Natural killer cell (primary cell): Measurements from ENCODE around the gene AP1G2. TPM values are rescaled to one million over a fixed set of nuclear protein-coding genes. Genes with fewer than 3 reads are reported as not detected.
"Not testable (repeated sequence)": the region's sequence is repeated elsewhere in the genome, so short reads cannot be mapped to it uniquely, and the experiment has no call there.

ENCODE experiments used
- ATAC-seq, 3 donors: fragments of 150-1000 bp in 2 of 3; fragments of 200-7000 bp in 1 of 3; cut with Tn5 transposase; 1 replicate in 1 of 3; 2 replicates in 2 of 3; pipeline ENCODE4 v1.10.0; 2021; ENCODE audit warnings: mild to moderate bottlenecking in 2 of 3, moderate library complexity in 2 of 3
- DNase-seq, 2 donors: peaks; one replicate each; pipeline versions ENCODE4 v3.0.0 to v3.0.0-alpha.2; 2013 to 2021; ENCODE audit warnings: mixed read lengths in 1 of 2
- H3K27ac ChIP-seq: one replicate; pipeline ENCODE4 v1.5.1; 2013; ENCODE audit warnings: mild to moderate bottlenecking, low read length
- H3K27me3 ChIP-seq: one replicate; pipeline ENCODE4 v1.6.1; 2013; ENCODE audit warnings: low read length; ENCODE audit not compliant: control insufficient read depth, insufficient read depth
- H3K36me3 ChIP-seq: one replicate; pipeline ENCODE4 v1.6.1; 2013; ENCODE audit warnings: low read length; ENCODE audit not compliant: control insufficient read depth, insufficient read depth
- H3K4me1 ChIP-seq: one replicate; pipeline ENCODE4 v1.6.1; 2013; ENCODE audit warnings: low read length; ENCODE audit not compliant: control insufficient read depth, insufficient read depth
- H3K4me3 ChIP-seq: one replicate; pipeline ENCODE4 v1.5.1; 2013; ENCODE audit warnings: low read length
- H3K9me3 ChIP-seq: one replicate; pipeline ENCODE4 v1.6.1; 2013; ENCODE audit warnings: low read length; ENCODE audit not compliant: control insufficient read depth, insufficient read depth
- H3K27ac Mint-ChIP-seq, 2 donors: one replicate each; pipeline ENCODE4 v1.8.0; 2022; ENCODE audit warnings: mild to moderate bottlenecking in 2 of 2, mixed read lengths in 2 of 2, moderate library complexity in 1 of 2
- H3K27me3 Mint-ChIP-seq, 2 donors: one replicate each; pipeline ENCODE4 v1.8.0; 2022; ENCODE audit warnings: low read depth in 2 of 2, mixed read lengths in 2 of 2
- H3K36me3 Mint-ChIP-seq: one replicate; pipeline ENCODE4 v1.8.0; 2022; ENCODE audit warnings: mixed read lengths
- H3K4me1 Mint-ChIP-seq, 2 donors: one replicate each; pipeline ENCODE4 v1.8.0; 2022; ENCODE audit warnings: mixed read lengths in 2 of 2
- H3K4me3 Mint-ChIP-seq: one replicate; pipeline ENCODE4 v1.8.0; 2022; ENCODE audit warnings: mild to moderate bottlenecking, moderate library complexity, mixed read lengths
- H3K9me3 Mint-ChIP-seq, 2 donors: one replicate each; pipeline ENCODE4 v1.8.0; 2022; ENCODE audit warnings: mixed read lengths in 2 of 2
- CTCF ChIP-seq: fragments of 200-600 bp; IDR thresholded peaks from one replicate; pipeline ENCODE4 v1.8.0; 2022; ENCODE audit warnings: antibody characterized with exemption
- WGBS: methylation state at CpG from one replicate; pipeline ENCODE4 v1.1.7; 2013; ENCODE audit warnings: missing lambda C conversion rate; ENCODE audit not compliant: insufficient coverage; 5-methylcytosine and 5-hydroxymethylcytosine counted together
- intact Hi-C: fragments of 100-400 bp; cut with micrococcal nuclease; formaldehyde crosslinking; loops from one replicate; pipeline ENCODE4 v1.14.2; 2022
- total RNA-seq, 4 donors: library from RNA; stranded (reverse); fragments of 120-200 nt in 1 of 4; gene quantifications; one replicate each; pipeline versions ENCODE4 v1.2.3 to v1.2.4, GENCODE V29; 2013 to 2022

AP1G2 gene
- total RNA-seq, 3 donors from 2014 or later (not counting 1 experiment from before 2014, with no cell fraction given) = 219 to 296 (median 259) TPM

GRCh38 chr14:23590198-23590597 lies 22.6 kb upstream of the AP1G2 start:
- no peak overlapping the region for H3K4me3 Mint-ChIP-seq
- H3K9me3 Mint-ChIP-seq = no peaks in the 10 kb centered on the region
- no peak for ATAC-seq
- TF ChIP-seq CTCF = no peak
- no peaks in the 10 kb centered on the region for H3K36me3 Mint-ChIP-seq
- Histone ChIP-seq H3K9me3 (no peaks in the 10 kb centered on the region), H3K27ac (no peak overlapping the region), H3K36me3 (no peaks in the 10 kb centered on the region), H3K4me1 (peaks cover 8% of the 10 kb centered on the region), H3K4me3 (no peak overlapping the region), H3K27me3 (no peaks in the 10 kb centered on the region)
- no peak overlapping the region for H3K27ac Mint-ChIP-seq
- DNase-seq = no peak
- intact Hi-C loops = no loop called here
- H3K27me3 Mint-ChIP-seq = peaks cover 11 to 25% of the 10 kb centered on the region in 2 donors
- peaks cover 10% of the 10 kb centered on the region in 2 donors for H3K4me1 Mint-ChIP-seq
- WGBS = 87% methylated on average over 3 of the region's 4 CpGs

- Mint-ChIP-seq H3K27ac (no peak overlapping the region), H3K4me3 (no peak overlapping the region), H3K9me3 (no peaks in the 10 kb centered on the region), H3K36me3 (no peaks in the 10 kb centered on the region), H3K27me3 (peaks cover 8 to 25% of the 10 kb centered on the region in 2 donors), H3K4me1 (peaks cover 10% of the 10 kb centered on the region in 2 donors)
- Histone ChIP-seq H3K4me1 (peaks cover 8% of the 10 kb centered on the region), H3K4me3 (no peak overlapping the region), H3K9me3 (no peaks in the 10 kb centered on the region), H3K36me3 (no peaks in the 10 kb centered on the region), H3K27me3 (no peaks in the 10 kb centered on the region), H3K27ac (no peak overlapping the region)
- ATAC-seq (no peak), DNase-seq (no peak)
- WGBS = 53% methylated on average over 2 of the region's 2 CpGs
- no peak for TF ChIP-seq CTCF
- intact Hi-C loops = loop anchor here (1.0 kb wide), 2 partner anchors 341 to 365 kb away; no protein-coding TSS in a partner anchor
Observed at GRCh38 chr14:23589606-23590005, 22.0 kb upstream of the AP1G2 start.

GRCh38 chr14:23588884-23589598 lies 21.4 kb upstream of the AP1G2 start:
- no peak overlapping the region for H3K27ac Mint-ChIP-seq
- Histone ChIP-seq H3K4me3 (no peak overlapping the region), H3K27ac (no peak overlapping the region), H3K4me1 (peaks cover 8% of the 10 kb centered on the region), H3K36me3 (no peaks in the 10 kb centered on the region), H3K9me3 (no peaks in the 10 kb centered on the region), H3K27me3 (no peaks in the 10 kb centered on the region)
- no peak overlapping the region for H3K4me3 Mint-ChIP-seq
- intact Hi-C loops = loop anchor here (1.0 kb wide), 2 partner anchors 341 to 365 kb away; no protein-coding TSS in a partner anchor
- ATAC-seq (peak; percentile 97 to 100 (median 99)), DNase-seq (peak; percentile 70 to 91)
- WGBS = 19% methylated on average over 5 of the region's 5 CpGs
- H3K4me1 Mint-ChIP-seq = peaks cover 10% of the 10 kb centered on the region in 2 donors
- H3K9me3 Mint-ChIP-seq = no peaks in the 10 kb centered on the region
- peak; percentile 63 for TF ChIP-seq CTCF
- no peaks in the 10 kb centered on the region for H3K36me3 Mint-ChIP-seq
- H3K27me3 Mint-ChIP-seq = peaks cover 12 to 29% of the 10 kb centered on the region in 2 donors

- H3K4me1 Mint-ChIP-seq, H3K36me3 ChIP-seq, H3K36me3 Mint-ChIP-seq, H3K4me1 ChIP-seq, H3K27ac ChIP-seq, H3K4me3 Mint-ChIP-seq, H3K27ac Mint-ChIP-seq, H3K27me3 ChIP-seq, intact Hi-C loops, ATAC-seq, H3K9me3 Mint-ChIP-seq, H3K4me3 ChIP-seq, H3K9me3 ChIP-seq, DNase-seq: not testable (repeated sequence)
- 93% methylated on average over 24 of the region's 26 CpGs for WGBS
- peaks cover 25 to 57% of the 10 kb centered on the region in 2 donors for H3K27me3 Mint-ChIP-seq
Observed at GRCh38 chr14:23584527-23585203, 17.1 kb upstream of the AP1G2 start.

- H3K4me3 Mint-ChIP-seq, H3K9me3 ChIP-seq, H3K36me3 Mint-ChIP-seq, H3K27me3 ChIP-seq, H3K4me1 ChIP-seq, H3K4me3 ChIP-seq, H3K27ac Mint-ChIP-seq, H3K36me3 ChIP-seq, H3K27ac ChIP-seq, H3K4me1 Mint-ChIP-seq, intact Hi-C loops, DNase-seq, H3K9me3 Mint-ChIP-seq, ATAC-seq: not testable (repeated sequence)
- WGBS = 71% methylated on average over 22 of the region's 25 CpGs
- H3K27me3 Mint-ChIP-seq = peaks cover 27 to 60% of the 10 kb centered on the region in 2 donors
Observed at GRCh38 chr14:23583761-23584526, 16.4 kb upstream of the AP1G2 start.
